GM12878 (cell line): ENCODE measurements around the gene DNASE1L1. TPM values are rescaled to one million over a fixed set of nuclear protein-coding genes. Genes with fewer than 3 reads are reported as not detected.

Source experiments
- BACH1 ChIP-seq: fragments of 450-650 bp; IDR thresholded peaks from 2 replicates; pipeline ENCODE4 v1.6.1; 2017; ENCODE audit warnings: mild to moderate bottlenecking, borderline replicate concordance
- BCLAF1 ChIP-seq: fragments of 450-650 bp; IDR thresholded peaks from 2 replicates; pipeline ENCODE4 v1.6.1; 2017; ENCODE audit warnings: antibody characterized with exemption, mild to moderate bottlenecking, moderate library complexity
- BHLHE40 ChIP-seq, 2 experiments: fragments of 450-650 bp in 1 of 2; IDR thresholded peaks; 2 replicates each; pipeline ENCODE4 v1.6.1; 2011 to 2017; ENCODE audit warnings: low read depth in 2 of 2, borderline replicate concordance in 1 of 2, improper control_type of control experiment in 1 of 2, low read length in 1 of 2, mild to moderate bottlenecking in 1 of 2
- CHD1 ChIP-seq: IDR thresholded peaks from 2 replicates; pipeline ENCODE4 v1.6.1; 2012; ENCODE audit warnings: low read depth, low read length, improper control_type of control experiment
- CHD2 ChIP-seq: IDR thresholded peaks from 2 replicates; pipeline ENCODE4 v1.6.1; 2011; ENCODE audit warnings: low read depth, low read length, improper control_type of control experiment, borderline replicate concordance
- EP300 ChIP-seq, 2 experiments: fragments of 150-350 bp in 1 of 2; IDR thresholded peaks; 2 replicates each; pipeline ENCODE4 v1.6.1; 2011 to 2012; ENCODE audit warnings: low read depth in 2 of 2, low read length in 2 of 2, borderline replicate concordance in 1 of 2, improper control_type of control experiment in 1 of 2, inconsistent platforms in 1 of 2; ENCODE audit not compliant: control insufficient read depth in 1 of 2
- HDGF ChIP-seq: fragments of 450-650 bp; IDR thresholded peaks from 2 replicates; pipeline ENCODE4 v1.6.1; 2016; ENCODE audit warnings: antibody characterized with exemption
- JUND ChIP-seq: IDR thresholded peaks from 2 replicates; pipeline ENCODE4 v1.6.1; 2012; ENCODE audit warnings: low read depth, mild to moderate bottlenecking, low read length, improper control_type of control experiment, moderate library complexity
- KLF5 ChIP-seq: fragments of 450-650 bp; IDR thresholded peaks from 2 replicates; pipeline ENCODE4 v1.6.1; 2014; ENCODE audit warnings: mild to moderate bottlenecking; ENCODE audit not compliant: partially characterized antibody
- LARP7 ChIP-seq: fragments of 450-650 bp; IDR thresholded peaks from 2 replicates; pipeline ENCODE4 v1.6.1; 2017; ENCODE audit warnings: mild to moderate bottlenecking
- MLLT1 ChIP-seq: fragments of 450-650 bp; IDR thresholded peaks from 2 replicates; pipeline ENCODE4 v1.6.1; 2016; ENCODE audit warnings: mild to moderate bottlenecking
- NBN ChIP-seq: fragments of 450-650 bp; IDR thresholded peaks from 2 replicates; pipeline ENCODE4 v1.6.1; 2016
- PAX5 ChIP-seq: IDR thresholded peaks from 2 replicates; pipeline ENCODE4 v1.6.1; 2011; ENCODE audit warnings: low read depth, low read length, borderline replicate concordance
- POLR2A ChIP-seq: IDR thresholded peaks from 2 replicates; pipeline ENCODE4 v1.6.1; 2011; ENCODE audit warnings: low read depth, mild to moderate bottlenecking, low read length
- POLR2AphosphoS5 ChIP-seq: IDR thresholded peaks from 2 replicates; pipeline ENCODE4 v1.6.1; 2011; ENCODE audit warnings: mild to moderate bottlenecking, low read length, inconsistent platforms
- RBBP5 ChIP-seq: fragments of 200-600 bp; sonication (generic); conservative IDR thresholded peaks from 2 replicates; pipeline ENCODE4 v1.6.1; 2016
- SMAD5 ChIP-seq: IDR thresholded peaks from 2 replicates; pipeline ENCODE4 v1.6.1; 2016; ENCODE audit warnings: antibody characterized with exemption, low read depth
- SMC3 ChIP-seq: IDR thresholded peaks from 2 replicates; pipeline ENCODE4 v1.6.1; 2011; ENCODE audit warnings: low read length, improper control_type of control experiment, borderline replicate concordance
- SREBF1 ChIP-seq: IDR thresholded peaks from 2 replicates; pipeline ENCODE4 v1.6.1; 2012; ENCODE audit warnings: mild to moderate bottlenecking, low read length
- SUPT20H ChIP-seq: IDR thresholded peaks from 2 replicates; pipeline ENCODE4 v1.6.1; 2011; ENCODE audit warnings: low read depth, mild to moderate bottlenecking, low read length, moderate library complexity, borderline replicate concordance; ENCODE audit not compliant: control insufficient read depth
- TAF1 ChIP-seq: IDR thresholded peaks from 2 replicates; pipeline ENCODE4 v1.6.1; 2011; ENCODE audit warnings: mild to moderate bottlenecking, low read depth, low read length, borderline replicate concordance
- TCF12 ChIP-seq: IDR thresholded peaks from 2 replicates; pipeline ENCODE4 v1.6.1; 2011; ENCODE audit warnings: low read depth, mild to moderate bottlenecking, low read length
- YY1 ChIP-seq: IDR thresholded peaks from 2 replicates; pipeline ENCODE4 v1.6.1; 2011; ENCODE audit warnings: low read depth, mild to moderate bottlenecking, low read length
- ZNF207 ChIP-seq: fragments of 450-650 bp; IDR thresholded peaks from 2 replicates; pipeline ENCODE4 v1.6.1; 2014; ENCODE audit warnings: antibody characterized with exemption, mild to moderate bottlenecking, borderline replicate concordance
- ZNF217 ChIP-seq: fragments of 450-650 bp; IDR thresholded peaks from 2 replicates; pipeline ENCODE4 v1.6.1; 2017; ENCODE audit warnings: antibody characterized with exemption, mild to moderate bottlenecking
- polyA plus RNA-seq, 11 experiments: library from polyadenylated mRNA; depleted of rRNA in 4 of 11; unstranded in 6 of 11; stranded (reverse) in 5 of 11; fragments of >200 nt; fragmentation: Nextera tagmentation in 4 of 11; fragmentation: Illumina TruSeq in 1 of 11; extraction: Ambion mirVana in 4 of 11; extraction: Trizol in 1 of 11; gene quantifications; 1 replicate in 1 of 11; 2 replicates in 10 of 11; pipeline versions ENCODE4 v1.2.1 to v1.2.3, GENCODE V29; 2011 to 2016; ENCODE audit warnings: inconsistent platforms in 2 of 11, missing spikeins in 2 of 11, low read depth in 1 of 11
- total RNA-seq, 4 experiments: library from RNA; depleted of rRNA in 3 of 4; stranded (reverse); fragments of >200 nt in 3 of 4; fragmentation: Illumina TruSeq in 1 of 4; extraction: Trizol in 1 of 4; gene quantifications; 2 replicates each; pipeline versions ENCODE4 v1.2.1 to v1.2.3, GENCODE V29; 2013 to 2021
- TF ChIP-seq, protein P1 (sequence below): fragments of 450-650 bp; IDR thresholded peaks from 2 replicates; pipeline ENCODE4 v1.6.1; 2018; ENCODE audit warnings: mild to moderate bottlenecking, low read depth, moderate library complexity; ENCODE audit not compliant: partially characterized antibody

The DNASE1L1 gene
- total and polyA plus RNA-seq, 10 of the 15 experiments (the other 5 are each of a cell fraction or from before 2014, with no cell fraction given): 0.60 to 22.7 (median 6.8) TPM

DNA sequence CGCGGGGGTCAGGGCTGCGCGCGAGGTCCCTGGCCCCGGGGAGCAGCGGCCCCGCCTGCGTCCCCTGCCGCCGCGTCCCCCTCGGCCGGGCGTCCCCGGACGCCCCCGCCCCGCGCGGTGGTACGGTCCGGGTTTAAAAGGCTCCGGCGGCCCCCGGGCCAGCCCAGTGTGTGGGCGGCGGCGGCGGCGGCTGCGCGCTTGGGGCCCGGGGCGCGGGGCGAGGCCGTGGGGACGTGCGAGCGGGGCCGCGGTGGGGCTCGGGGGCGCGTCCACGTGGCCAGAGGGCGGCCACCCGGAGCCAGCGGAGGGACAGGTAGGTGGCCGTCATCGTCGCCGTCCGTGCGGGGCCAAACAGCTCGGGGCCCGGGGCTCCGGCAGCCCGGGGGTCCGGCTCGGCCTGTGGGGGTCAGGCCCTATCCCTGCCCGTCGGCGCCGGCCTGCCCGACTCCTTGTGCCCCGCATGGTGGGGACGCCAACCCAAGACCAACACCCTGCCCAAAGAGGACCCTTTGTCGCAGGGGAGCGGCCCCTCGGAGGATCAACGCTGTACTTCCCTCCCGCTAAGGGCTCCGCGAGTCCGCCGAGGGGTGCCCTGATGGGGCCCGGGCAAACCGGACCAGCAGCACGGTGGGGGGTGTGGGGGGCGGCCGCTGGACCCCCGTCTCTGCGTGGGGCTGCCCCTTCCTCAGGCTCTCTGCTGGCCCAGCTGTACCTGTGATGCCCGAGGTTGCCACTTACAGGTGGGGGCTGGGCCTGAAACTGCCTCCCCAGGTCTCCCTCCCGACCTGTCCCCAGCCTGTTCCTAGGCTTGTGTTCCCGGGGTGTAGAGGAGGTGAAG is 49.3 kb upstream of the DNASE1L1 start, which contains the start of gene PLXNA3 (continued):
- TF ChIP-seq EP300 (IDR thresholded peaks at IDR 0.05; ENCODE audit: borderline replicate concordance in 1 of 2, control insufficient read depth in 1 of 2, low read depth in 2 of 2, low read length in 2 of 2) (no peak), LARP7 (0 out of 2 replicates have a peak, but pooled peaks have one; percentile 25), POLR2A (peak; percentile 81), SMC3 (no peak), POLR2AphosphoS5 (no peak), MLLT1 (no peak), JUND (peak; percentile 94), CHD1 (peak; percentile 95), SMAD5 (no peak), BCLAF1 (peak; percentile 90), SREBF1 (no peak), SUPT20H (no peak), PAX5 (no peak), TCF12 (no peak), TAF1 (peak; percentile 50; the same call in 1 of the 2 replicates), ZNF207 (no peak), BHLHE40 (IDR thresholded peaks at IDR 0.05; ENCODE audit: borderline replicate concordance in 1 of 2, low read depth in 2 of 2, low read length in 1 of 2) (peak; percentile 82 to 97), HDGF (no peak), KLF5 (peak; percentile 93), YY1 (no peak), NBN (no peak), CHD2 (no peak), BACH1 (0 out of 2 replicates have a peak, but pooled peaks have one; percentile 32), RBBP5 (no peak), ZNF217 (no peak)
- TF ChIP-seq, protein P1, sequence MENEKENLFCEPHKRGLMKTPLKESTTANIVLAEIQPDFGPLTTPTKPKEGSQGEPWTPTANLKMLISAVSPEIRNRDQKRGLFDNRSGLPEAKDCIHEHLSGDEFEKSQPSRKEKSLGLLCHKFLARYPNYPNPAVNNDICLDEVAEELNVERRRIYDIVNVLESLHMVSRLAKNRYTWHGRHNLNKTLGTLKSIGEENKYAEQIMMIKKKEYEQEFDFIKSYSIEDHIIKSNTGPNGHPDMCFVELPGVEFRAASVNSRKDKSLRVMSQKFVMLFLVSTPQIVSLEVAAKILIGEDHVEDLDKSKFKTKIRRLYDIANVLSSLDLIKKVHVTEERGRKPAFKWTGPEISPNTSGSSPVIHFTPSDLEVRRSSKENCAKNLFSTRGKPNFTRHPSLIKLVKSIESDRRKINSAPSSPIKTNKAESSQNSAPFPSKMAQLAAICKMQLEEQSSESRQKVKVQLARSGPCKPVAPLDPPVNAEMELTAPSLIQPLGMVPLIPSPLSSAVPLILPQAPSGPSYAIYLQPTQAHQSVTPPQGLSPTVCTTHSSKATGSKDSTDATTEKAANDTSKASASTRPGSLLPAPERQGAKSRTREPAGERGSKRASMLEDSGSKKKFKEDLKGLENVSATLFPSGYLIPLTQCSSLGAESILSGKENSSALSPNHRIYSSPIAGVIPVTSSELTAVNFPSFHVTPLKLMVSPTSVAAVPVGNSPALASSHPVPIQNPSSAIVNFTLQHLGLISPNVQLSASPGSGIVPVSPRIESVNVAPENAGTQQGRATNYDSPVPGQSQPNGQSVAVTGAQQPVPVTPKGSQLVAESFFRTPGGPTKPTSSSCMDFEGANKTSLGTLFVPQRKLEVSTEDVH: no peak
